ENCODE measurements around the gene GNB3.
A peak's percentile ranks its signal among the peaks of the same experiment; 100 is the strongest.

Gene GNB3

DNA sequence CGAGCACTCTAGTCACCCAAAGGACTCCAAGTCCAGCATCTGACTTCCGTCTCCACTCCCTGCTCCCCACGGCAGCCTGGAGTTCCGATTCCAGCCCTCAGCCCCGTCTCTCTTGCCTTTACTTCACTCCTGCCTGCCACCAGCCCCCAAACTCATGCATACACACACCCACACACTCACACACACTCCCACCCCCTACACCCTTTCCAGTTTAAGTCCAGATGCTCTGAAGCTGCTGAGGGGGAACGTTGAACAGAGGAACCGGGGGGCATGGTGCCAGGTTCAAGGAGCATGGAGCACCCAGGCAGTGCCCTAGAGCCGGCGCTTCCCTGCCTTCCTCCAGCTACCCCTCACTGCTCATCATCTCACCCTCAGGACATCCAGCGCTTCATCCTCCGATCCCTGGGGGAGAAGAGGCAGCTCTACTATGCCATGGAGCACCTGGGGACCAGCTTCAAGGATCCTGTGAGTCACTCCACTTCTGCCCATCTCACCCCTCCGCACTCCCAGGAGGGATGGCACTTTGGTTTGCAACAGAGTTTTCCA lies 9.2 kb upstream of the GNB3 start:
- no peak for DNase-seq
- Mint-ChIP-seq H3K27ac (peak overlapping the region; percentile 12), H3K36me3 (ENCODE audit: low read depth) (peaks cover 51% of the 10 kb centered on the region), H3K27me3 (ENCODE audit: low read depth, poor library complexity) (peaks cover 5% of the 10 kb centered on the region), H3K4me3 (no peak overlapping the region), H3K9me3 (no peaks in the 10 kb centered on the region), H3K4me1 (peaks cover 41% of the 10 kb centered on the region)
- TF ChIP-seq, protein P1, sequence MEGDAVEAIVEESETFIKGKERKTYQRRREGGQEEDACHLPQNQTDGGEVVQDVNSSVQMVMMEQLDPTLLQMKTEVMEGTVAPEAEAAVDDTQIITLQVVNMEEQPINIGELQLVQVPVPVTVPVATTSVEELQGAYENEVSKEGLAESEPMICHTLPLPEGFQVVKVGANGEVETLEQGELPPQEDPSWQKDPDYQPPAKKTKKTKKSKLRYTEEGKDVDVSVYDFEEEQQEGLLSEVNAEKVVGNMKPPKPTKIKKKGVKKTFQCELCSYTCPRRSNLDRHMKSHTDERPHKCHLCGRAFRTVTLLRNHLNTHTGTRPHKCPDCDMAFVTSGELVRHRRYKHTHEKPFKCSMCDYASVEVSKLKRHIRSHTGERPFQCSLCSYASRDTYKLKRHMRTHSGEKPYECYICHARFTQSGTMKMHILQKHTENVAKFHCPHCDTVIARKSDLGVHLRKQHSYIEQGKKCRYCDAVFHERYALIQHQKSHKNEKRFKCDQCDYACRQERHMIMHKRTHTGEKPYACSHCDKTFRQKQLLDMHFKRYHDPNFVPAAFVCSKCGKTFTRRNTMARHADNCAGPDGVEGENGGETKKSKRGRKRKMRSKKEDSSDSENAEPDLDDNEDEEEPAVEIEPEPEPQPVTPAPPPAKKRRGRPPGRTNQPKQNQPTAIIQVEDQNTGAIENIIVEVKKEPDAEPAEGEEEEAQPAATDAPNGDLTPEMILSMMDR (IDR thresholded peaks at IDR 0.05): no peak

DNA sequence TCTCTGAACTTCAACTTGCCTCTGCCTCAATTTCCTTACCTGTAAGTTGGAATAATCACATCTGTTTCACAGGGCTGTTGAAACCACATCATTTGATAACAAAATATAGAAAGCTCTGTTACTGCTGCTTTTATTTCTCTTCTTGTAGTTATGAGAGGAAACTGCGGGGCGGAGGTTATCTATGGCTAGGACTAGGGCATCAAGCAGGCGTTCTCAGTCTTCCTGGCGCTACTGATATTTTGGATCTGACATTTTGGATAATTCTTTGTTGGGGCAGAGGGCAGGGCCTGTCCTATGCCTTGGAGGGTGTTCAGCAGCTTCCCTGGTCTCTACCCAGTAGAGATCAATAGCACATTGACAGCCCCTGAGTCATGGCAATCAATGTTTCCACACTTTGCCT lies 8.6 kb upstream of the GNB3 start:
- Mint-ChIP-seq H3K27ac (no peak overlapping the region), H3K4me1 (peaks cover 35% of the 10 kb centered on the region)

DNA sequence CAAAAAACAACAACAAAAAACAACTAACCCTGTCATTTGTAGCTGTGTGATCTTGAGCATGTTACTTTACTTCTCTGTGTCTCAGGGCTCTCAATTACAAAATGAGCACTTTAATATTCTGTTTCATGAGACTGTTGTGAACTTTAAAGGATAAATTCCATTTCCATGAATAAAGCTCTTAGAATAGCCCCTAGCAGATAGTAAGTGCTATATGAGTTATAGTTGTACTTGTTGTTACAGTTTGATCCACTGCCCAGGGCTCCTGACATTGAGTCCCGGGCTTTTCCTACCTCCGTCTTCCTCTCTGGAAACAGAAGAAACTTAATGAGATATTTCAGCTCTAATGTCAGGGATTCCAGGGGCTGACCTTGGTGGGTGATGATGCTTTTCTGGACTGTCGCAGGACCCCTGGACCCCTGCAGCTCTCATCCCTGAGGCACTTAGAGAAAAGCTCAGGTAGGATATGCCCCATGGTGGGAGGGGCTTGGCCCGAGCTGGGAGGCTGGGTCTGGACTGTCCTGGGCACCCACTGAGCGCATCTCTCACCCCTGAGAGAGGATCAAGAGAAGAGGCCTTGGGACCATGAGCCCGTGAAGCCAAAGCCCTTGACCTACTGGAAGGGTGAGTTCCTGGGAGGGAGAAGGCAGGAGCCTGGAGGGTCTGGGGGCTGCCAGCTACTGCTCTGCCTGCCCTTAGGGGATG lies 7.4 kb upstream of the GNB3 start:
- H3K4me1 Mint-ChIP-seq: peaks cover 25% of the 10 kb centered on the region
- DNase-seq: no peak
- no peaks in the 10 kb centered on the region for H3K9me3 Mint-ChIP-seq
- no peak overlapping the region for H3K4me3 Mint-ChIP-seq
- peaks cover 5% of the 10 kb centered on the region for H3K27me3 Mint-ChIP-seq (ENCODE audit: low read depth, poor library complexity)
- TF ChIP-seq, protein P1 (IDR thresholded peaks at IDR 0.05): no peak
- peaks cover 60% of the 10 kb centered on the region for H3K36me3 Mint-ChIP-seq (ENCODE audit: low read depth)
- H3K27ac Mint-ChIP-seq: peak overlapping the region; percentile 48

More for the DNA sequence above, 8.6 kb upstream of the GNB3 start:
- peaks cover 54% of the 10 kb centered on the region for H3K36me3 Mint-ChIP-seq (ENCODE audit: low read depth)
- peaks cover 5% of the 10 kb centered on the region for H3K27me3 Mint-ChIP-seq (ENCODE audit: low read depth, poor library complexity)
- peak overlapping the region; percentile 28 for H3K4me3 Mint-ChIP-seq
- no peak for DNase-seq
- H3K9me3 Mint-ChIP-seq: no peaks in the 10 kb centered on the region
- TF ChIP-seq, protein P1 (IDR thresholded peaks at IDR 0.05): no peak

DNA sequence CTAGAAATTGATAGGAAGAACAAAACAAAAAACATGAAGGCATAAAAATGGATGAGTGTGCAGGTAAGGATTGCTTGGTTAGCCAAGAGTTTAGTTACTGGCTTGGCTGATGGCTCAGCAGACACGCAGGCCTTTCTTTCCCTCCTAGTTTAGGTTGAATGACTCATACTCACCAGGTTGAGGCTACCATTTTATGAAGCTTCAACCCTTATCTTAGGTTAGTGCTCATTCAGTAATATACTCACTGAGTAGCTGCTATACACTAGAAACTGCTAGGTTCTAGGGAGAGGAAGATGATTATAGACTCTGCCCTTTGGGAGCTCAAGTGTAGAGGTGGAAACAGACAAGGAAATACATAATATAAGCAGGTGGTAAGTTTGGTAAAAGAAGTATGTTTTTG lies 6.5 kb upstream of the GNB3 start:
- Mint-ChIP-seq H3K9me3 (no peaks in the 10 kb centered on the region), H3K4me1 (peaks cover 27% of the 10 kb centered on the region), H3K27me3 (ENCODE audit: low read depth, poor library complexity) (peaks cover 5% of the 10 kb centered on the region), H3K4me3 (no peak overlapping the region), H3K27ac (no peak overlapping the region), H3K36me3 (ENCODE audit: low read depth) (peaks cover 62% of the 10 kb centered on the region)
- TF ChIP-seq, protein P1 (IDR thresholded peaks at IDR 0.05): no peak
- DNase-seq: no peak

DNA sequence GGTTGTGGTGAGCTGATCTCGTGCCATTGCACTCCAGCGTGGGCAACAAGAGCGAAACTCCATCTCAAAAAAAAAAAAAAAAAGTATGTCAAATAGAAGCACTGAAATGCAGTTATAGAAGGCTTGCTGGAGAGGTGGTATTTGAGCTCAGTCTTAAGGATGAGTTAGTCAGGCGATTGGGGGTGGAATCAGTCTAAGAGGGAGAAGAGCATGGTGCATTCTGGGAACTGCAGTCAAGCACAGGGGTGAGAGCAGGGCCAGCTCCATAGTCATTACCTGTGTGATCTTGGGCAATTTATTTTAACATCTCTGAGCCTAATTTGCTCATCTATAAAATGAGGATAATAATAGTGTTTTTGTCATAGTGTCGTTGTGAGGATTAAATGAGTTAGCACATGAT lies 5.9 kb upstream of the GNB3 start:
- Mint-ChIP-seq H3K4me1 (peaks cover 21% of the 10 kb centered on the region), H3K27me3 (ENCODE audit: low read depth, poor library complexity) (peaks cover 5% of the 10 kb centered on the region), H3K9me3 (no peaks in the 10 kb centered on the region), H3K27ac (no peak overlapping the region), H3K36me3 (ENCODE audit: low read depth) (peaks cover 62% of the 10 kb centered on the region), H3K4me3 (no peak overlapping the region)
- no peak for DNase-seq
- TF ChIP-seq, protein P1 (IDR thresholded peaks at IDR 0.05): no peak

DNA sequence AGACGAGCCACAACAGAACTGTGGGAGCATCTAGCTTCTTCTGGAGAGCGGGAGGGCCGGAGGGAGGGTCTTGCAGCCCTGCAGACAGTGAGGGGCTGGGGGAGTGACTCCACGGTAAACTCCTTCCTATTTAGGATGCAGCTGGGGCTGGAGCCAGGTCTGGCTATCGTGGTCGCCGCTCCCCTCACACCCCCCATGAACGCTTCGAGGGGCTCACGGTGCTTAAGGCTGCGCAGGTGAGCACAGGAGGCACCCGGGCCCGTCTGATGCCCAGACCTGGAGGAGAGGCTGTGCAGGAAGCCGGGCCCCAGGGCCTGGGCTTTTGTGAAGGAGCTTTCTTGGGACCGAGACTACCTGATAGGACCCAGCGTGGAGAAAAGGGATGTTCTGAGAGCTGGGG lies 3.9 kb upstream of the GNB3 start:
- Mint-ChIP-seq H3K4me3 (no peak overlapping the region), H3K27ac (no peak overlapping the region), H3K36me3 (ENCODE audit: low read depth) (peaks cover 50% of the 10 kb centered on the region), H3K27me3 (ENCODE audit: low read depth, poor library complexity) (peaks cover 5% of the 10 kb centered on the region), H3K4me1 (peaks cover 4% of the 10 kb centered on the region), H3K9me3 (no peaks in the 10 kb centered on the region)
- DNase-seq: no peak
- TF ChIP-seq, protein P1 (IDR thresholded peaks at IDR 0.05): no peak
